ENCODE measurements around the gene ZNF408. TPM values are rescaled to one million over a fixed set of nuclear protein-coding genes. Genes with fewer than 3 reads are reported as not detected.

The ZNF408 gene
- total RNA-seq, 4 donors from 2014 or later, result 4.3 to 12.2 (median 7.9) TPM

DNA sequence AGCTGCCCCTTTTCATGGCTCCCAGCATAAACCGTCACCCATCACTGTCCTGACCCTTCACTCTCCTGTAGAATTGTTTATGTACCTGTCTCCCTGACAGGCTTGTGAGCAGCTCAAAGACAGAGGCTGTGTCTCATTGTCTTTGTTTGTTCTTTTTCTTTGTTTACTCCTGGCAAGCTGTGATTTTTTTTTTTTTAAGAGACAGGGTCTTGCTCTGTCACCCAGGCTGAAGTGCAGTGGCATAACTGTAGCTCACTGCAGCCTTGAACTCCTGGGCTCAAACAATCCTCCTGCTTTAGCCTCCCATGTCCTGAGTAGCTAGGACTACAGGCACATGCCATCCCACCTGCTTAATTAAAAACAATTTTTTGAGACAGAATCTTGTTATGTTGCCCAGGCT lies 10.1 kb upstream of the ZNF408 start:
- DNase-seq (ENCODE audit: low spot score) (no peak), ATAC-seq (ENCODE audit: low FRiP score) (no peak)
- TF ChIP-seq, protein P1, sequence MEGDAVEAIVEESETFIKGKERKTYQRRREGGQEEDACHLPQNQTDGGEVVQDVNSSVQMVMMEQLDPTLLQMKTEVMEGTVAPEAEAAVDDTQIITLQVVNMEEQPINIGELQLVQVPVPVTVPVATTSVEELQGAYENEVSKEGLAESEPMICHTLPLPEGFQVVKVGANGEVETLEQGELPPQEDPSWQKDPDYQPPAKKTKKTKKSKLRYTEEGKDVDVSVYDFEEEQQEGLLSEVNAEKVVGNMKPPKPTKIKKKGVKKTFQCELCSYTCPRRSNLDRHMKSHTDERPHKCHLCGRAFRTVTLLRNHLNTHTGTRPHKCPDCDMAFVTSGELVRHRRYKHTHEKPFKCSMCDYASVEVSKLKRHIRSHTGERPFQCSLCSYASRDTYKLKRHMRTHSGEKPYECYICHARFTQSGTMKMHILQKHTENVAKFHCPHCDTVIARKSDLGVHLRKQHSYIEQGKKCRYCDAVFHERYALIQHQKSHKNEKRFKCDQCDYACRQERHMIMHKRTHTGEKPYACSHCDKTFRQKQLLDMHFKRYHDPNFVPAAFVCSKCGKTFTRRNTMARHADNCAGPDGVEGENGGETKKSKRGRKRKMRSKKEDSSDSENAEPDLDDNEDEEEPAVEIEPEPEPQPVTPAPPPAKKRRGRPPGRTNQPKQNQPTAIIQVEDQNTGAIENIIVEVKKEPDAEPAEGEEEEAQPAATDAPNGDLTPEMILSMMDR (IDR thresholded peaks at IDR 0.05), result no peak

DNA sequence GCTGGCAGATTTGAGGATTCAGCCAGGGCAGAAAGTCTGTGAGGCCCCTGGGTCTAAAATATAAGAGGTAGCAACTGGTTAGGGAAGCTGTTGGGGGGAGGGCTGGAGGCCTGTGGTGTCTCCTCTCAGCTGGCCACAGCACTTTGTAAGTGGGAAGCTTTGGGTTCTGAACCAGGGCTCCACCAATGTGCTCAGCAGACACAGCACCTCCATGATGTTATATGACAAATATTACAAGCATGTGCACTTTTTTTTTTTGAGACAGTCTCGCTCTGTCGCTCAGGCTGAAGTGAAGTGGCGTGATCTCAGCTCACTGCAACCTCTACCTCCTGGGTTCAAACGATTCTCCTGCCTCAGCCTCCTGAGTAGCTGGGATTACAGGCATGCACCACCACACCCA lies 8.4 kb upstream of the ZNF408 start:
- no peak for ATAC-seq (ENCODE audit: low FRiP score)
- TF ChIP-seq, protein P1 (IDR thresholded peaks at IDR 0.05), result no peak
- DNase-seq (ENCODE audit: low spot score), result no peak

DNA sequence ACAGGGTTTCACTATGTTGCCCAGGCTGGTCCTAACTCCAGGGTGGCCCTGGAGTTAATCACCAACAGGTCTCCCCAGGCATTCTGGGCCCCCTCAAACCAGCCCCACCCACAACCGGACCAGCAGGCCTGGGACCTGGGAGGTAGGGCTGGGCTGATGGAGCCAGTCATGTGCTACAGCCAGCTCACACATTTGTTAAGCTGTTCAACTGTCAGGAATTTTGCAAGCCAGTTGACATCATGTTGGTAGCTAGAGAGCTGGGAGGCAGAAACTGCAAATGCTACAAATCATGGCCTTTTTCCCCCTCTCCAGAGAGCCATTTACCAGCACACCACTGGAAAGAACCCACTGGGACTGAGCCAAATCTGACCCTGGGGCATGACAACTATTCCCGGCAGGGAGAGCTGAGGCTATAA lies 7.2 kb upstream of the ZNF408 start:
- ATAC-seq (ENCODE audit: low FRiP score), result no peak
- no peak for DNase-seq (ENCODE audit: low spot score)

DNA sequence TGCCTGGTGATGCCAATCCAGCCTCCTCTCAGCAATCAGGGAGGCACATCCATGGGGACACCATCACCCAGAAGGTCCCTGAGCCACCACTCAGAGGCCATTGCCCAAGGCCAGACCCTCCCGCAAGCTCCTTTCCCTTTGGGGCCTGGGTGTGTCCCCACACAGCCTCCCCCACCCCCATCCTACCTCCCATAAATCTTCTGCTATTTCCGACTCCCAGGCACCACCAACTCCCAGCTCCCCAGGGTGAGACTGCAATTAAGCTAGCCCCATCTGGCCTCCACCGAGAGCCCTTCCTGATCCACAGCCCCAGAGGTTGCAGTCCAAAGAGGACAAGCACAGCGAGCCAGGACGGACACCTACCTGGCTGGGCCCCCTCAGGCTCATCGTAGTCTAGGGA lies 6.8 kb upstream of the ZNF408 start:
- TF ChIP-seq, protein P1 (IDR thresholded peaks at IDR 0.05), result no peak
- DNase-seq (ENCODE audit: low spot score) (no peak), ATAC-seq (ENCODE audit: low FRiP score) (no peak)

More for the DNA sequence above, 7.2 kb upstream of the ZNF408 start:
- TF ChIP-seq, protein P1 (IDR thresholded peaks at IDR 0.05), result no peak

DNA sequence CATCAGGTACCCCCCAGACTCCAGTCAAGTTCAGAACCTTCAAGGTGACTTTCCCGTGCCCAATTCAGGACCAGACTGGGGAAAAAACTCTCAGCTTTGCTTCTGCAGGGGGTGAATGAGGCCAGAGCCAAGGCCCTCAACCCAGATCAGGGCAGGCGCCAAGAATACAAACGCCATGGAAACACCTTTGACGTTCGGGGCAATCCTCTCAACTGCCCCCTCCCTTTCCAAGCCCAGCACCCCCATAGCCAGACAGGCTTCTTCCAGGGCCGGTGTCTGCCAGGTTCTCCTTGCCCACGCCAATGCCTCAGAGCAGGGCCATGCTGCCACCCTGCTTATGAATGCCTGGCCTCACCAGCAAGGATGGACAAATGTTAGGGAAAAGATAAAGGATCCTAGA lies 6.2 kb upstream of the ZNF408 start:
- TF ChIP-seq, protein P1 (IDR thresholded peaks at IDR 0.05), result no peak
- DNase-seq (ENCODE audit: low spot score) (no peak), ATAC-seq (ENCODE audit: low FRiP score) (no peak)

DNA sequence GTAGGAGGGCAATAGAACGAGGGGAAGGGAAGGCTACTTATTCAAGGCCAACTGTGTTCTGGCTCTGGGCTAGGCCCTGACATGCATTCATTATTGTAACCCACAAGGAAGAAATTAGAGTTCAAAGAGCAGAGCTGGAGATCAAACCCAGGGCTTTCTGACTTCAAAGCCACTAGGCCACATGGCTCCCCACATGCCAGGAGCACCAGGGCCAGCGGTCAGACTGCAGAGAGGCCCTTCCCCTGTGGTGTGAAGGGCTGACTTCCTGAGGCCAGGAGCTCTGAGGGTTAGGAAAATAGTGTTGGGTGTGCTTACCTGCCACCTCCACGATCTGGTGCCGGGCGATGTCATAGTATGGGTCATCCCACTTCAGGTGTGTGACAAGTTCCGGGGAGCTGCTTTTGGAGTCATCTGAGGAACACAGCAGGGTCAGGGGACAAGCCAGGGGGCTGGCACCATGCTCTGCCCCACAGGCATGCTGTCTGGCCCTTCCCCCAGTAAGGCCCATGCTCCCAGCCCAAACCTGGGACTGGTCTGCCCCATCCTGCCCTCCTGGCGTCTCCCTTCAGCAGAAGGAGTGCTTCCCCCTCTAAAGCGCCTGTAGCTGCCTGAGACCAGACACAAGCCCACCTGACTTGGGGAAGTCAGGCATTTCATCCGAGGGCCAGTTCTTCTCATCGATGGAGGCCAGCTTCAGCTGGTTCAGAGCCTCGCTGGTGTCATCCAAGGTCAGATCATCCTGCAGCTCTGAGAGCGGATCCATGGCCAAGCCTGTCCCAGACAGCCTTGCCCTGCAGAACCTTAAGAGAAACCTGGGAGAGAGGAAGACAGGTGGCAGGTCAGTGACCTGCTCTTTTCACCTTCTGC lies 5.3 kb upstream of the ZNF408 start:
- ATAC-seq (ENCODE audit: low FRiP score), result no peak
- no peak for DNase-seq (ENCODE audit: low spot score)
- TF ChIP-seq, protein P1 (IDR thresholded peaks at IDR 0.05), result no peak

DNA sequence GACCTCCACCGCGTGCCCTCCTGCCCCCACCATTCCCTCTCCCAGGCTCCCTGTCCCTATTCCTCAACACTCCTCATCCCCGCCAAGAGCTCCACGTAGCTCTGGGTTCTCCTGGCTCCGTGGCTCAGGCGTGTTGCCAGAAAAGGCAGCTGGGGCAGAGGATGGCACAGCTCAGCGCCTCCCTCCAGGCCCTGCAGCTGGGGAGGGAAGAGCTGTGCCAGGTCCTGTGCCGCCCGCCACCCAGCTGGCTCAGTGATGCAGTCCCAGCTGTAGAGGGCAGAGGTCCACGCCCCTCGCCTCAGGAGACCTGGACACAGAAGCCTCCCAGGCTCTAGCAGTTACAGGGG lies 4.6 kb upstream of the ZNF408 start:
- TF ChIP-seq, protein P1 (IDR thresholded peaks at IDR 0.05), result no peak
- no peak for ATAC-seq (ENCODE audit: low FRiP score)
- no peak for DNase-seq (ENCODE audit: low spot score)

Data from omental fat pad (tissue), 4 donors.